Left ventricle myocardium inferior (tissue), 1 donor: Measurements from ENCODE around the gene HTRA2. TPM values are rescaled to one million over a fixed set of nuclear protein-coding genes. Genes with fewer than 3 reads are reported as not detected.

Source experiments
- DNase-seq: peaks from one replicate; pipeline ENCODE4 v3.0.0-alpha.2; 2020
- H3K27ac ChIP-seq: fragments of 200-600 bp; replicated peaks from 2 replicates; pipeline ENCODE4 v1.8.0; 2021
- H3K27me3 ChIP-seq: fragments of 200-600 bp; 2 replicates; pipeline ENCODE4 v1.8.0; 2021; ENCODE audit warnings: low read depth
- H3K36me3 ChIP-seq: fragments of 200-600 bp; 2 replicates; pipeline ENCODE4 v1.8.0; 2021
- H3K4me1 ChIP-seq: fragments of 200-600 bp; 2 replicates; pipeline ENCODE4 v1.8.0; 2021
- H3K4me3 ChIP-seq: fragments of 200-600 bp; 2 replicates; pipeline ENCODE4 v1.8.0; 2021; ENCODE audit warnings: mild to moderate bottlenecking, moderate library complexity
- H3K9me3 ChIP-seq: fragments of 200-600 bp; replicated peaks from 2 replicates; pipeline ENCODE4 v1.8.0; 2021
- intact Hi-C: fragments of 100-400 bp; cut with micrococcal nuclease; formaldehyde crosslinking; loops from one replicate; pipeline ENCODE4 v1.11.0; 2022
- total RNA-seq: library from RNA; stranded (reverse); fragmentation: NEBNext Ultra II Directional; extraction: Animal tissue kit (Norgen Biotek cat#: 25700); gene quantifications from one replicate; pipeline ENCODE4 v1.2.1, GENCODE V29; 2021
- TF ChIP-seq, protein P1 (sequence below): fragments of 200-600 bp; IDR thresholded peaks from 2 replicates; pipeline ENCODE4 v1.8.0; 2021; ENCODE audit warnings: antibody characterized with exemption, mild to moderate bottlenecking, borderline replicate concordance
- donor health status: DM: no; HTN: yes; CAD: no; lungs with severe emphysema.

Gene HTRA2
- total RNA-seq, 1 donor from 2014 or later, result 26.6 TPM

GRCh38 chr2:74502720-74503505 lies 26.8 kb upstream of the HTRA2 start:
- peaks cover 81% of the 10 kb centered on the region for H3K4me1 ChIP-seq
- peak; percentile 87 for DNase-seq
- H3K4me3 ChIP-seq, result peak overlapping the region; percentile 80
- H3K27ac ChIP-seq, result peak overlapping the region; percentile 93
- peaks cover 87% of the 10 kb centered on the region for H3K27me3 ChIP-seq
- peaks cover 21% of the 10 kb centered on the region for H3K36me3 ChIP-seq
- no peaks in the 10 kb centered on the region for H3K9me3 ChIP-seq
- intact Hi-C loops, result no loop called here
- TF ChIP-seq, protein P1, sequence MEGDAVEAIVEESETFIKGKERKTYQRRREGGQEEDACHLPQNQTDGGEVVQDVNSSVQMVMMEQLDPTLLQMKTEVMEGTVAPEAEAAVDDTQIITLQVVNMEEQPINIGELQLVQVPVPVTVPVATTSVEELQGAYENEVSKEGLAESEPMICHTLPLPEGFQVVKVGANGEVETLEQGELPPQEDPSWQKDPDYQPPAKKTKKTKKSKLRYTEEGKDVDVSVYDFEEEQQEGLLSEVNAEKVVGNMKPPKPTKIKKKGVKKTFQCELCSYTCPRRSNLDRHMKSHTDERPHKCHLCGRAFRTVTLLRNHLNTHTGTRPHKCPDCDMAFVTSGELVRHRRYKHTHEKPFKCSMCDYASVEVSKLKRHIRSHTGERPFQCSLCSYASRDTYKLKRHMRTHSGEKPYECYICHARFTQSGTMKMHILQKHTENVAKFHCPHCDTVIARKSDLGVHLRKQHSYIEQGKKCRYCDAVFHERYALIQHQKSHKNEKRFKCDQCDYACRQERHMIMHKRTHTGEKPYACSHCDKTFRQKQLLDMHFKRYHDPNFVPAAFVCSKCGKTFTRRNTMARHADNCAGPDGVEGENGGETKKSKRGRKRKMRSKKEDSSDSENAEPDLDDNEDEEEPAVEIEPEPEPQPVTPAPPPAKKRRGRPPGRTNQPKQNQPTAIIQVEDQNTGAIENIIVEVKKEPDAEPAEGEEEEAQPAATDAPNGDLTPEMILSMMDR, result peak; percentile 35

- intact Hi-C loops, result no loop called here
- Histone ChIP-seq H3K4me1 (peaks cover 78% of the 10 kb centered on the region), H3K36me3 (peaks cover 21% of the 10 kb centered on the region), H3K27me3 (peaks cover 83% of the 10 kb centered on the region), H3K9me3 (no peaks in the 10 kb centered on the region), H3K27ac (peak overlapping the region; percentile 93), H3K4me3 (peak overlapping the region; percentile 80)
- DNase-seq, result no peak
- TF ChIP-seq, protein P1, result no peak
Measured at GRCh38 chr2:74503506-74504475, 25.9 kb upstream of the HTRA2 start.

DNA sequence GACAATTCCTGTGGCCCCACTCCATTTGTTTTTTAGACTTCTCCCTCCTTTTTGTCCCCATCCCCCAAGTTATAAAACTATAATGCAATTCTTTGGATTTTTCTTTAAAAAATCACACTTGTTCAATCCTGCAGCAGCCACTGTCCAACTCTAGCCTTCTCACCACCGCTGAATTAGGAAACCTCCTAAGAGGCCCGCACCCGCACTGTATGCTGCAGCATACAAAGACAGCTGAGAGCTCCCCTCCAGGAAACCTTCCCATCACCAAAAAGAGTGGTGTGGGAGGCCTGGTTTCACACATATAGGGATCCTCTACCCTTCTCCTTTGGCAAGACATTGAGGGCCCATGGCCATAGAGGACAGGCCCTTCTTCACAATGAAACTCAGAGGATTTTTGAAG lies 25.1 kb upstream of the HTRA2 start:
- Histone ChIP-seq H3K27me3 (peaks cover 83% of the 10 kb centered on the region), H3K27ac (peak overlapping the region; percentile 93), H3K4me3 (peak overlapping the region; percentile 80), H3K36me3 (peaks cover 21% of the 10 kb centered on the region), H3K4me1 (peaks cover 70% of the 10 kb centered on the region), H3K9me3 (no peaks in the 10 kb centered on the region)
- TF ChIP-seq, protein P1, result no peak
- intact Hi-C loops, result no loop called here
- no peak for DNase-seq

GRCh38 chr2:74505448-74506246 lies 24.1 kb upstream of the HTRA2 start:
- Histone ChIP-seq H3K27ac (no peak overlapping the region), H3K4me1 (peaks cover 64% of the 10 kb centered on the region), H3K36me3 (peaks cover 21% of the 10 kb centered on the region), H3K9me3 (no peaks in the 10 kb centered on the region), H3K27me3 (peaks cover 83% of the 10 kb centered on the region), H3K4me3 (peak overlapping the region; percentile 80)
- intact Hi-C loops, result no loop called here
- no peak for DNase-seq
- TF ChIP-seq, protein P1, result no peak
